Activated naive CD4-positive, alpha-beta T cell treated with anti-CD3 and anti-CD28 coated beads, Interleukin-2, amount 10 ng/mL, durations not matched to agents 7 days and 5 days (primary cell): ENCODE data around the gene LMO7.
"Not testable (repeated sequence)": the region's sequence is repeated elsewhere in the genome, so short reads cannot be mapped to it uniquely, and the experiment has no call there.

ENCODE experiments used
- CTCF ChIA-PET: fragments of 350-600 bp; sonication (Branson Sonifier 250); formaldehyde crosslinking; loops from one replicate; lab custom pipeline; 2021; ENCODE audit warnings: antibody characterized with exemption; lab: Charles Lee
- DNase-seq: peaks from one replicate; pipeline ENCODE4 v3.0.0-alpha.2; 2020
- H3K27ac Mint-ChIP-seq: one replicate; pipeline ENCODE4 v1.8.0; 2021; ENCODE audit warnings: mild to moderate bottlenecking, moderate library complexity, mixed read lengths
- H3K27me3 Mint-ChIP-seq: one replicate; pipeline ENCODE4 v1.8.0; 2021; ENCODE audit warnings: mild to moderate bottlenecking, mixed read lengths
- H3K36me3 Mint-ChIP-seq: one replicate; pipeline ENCODE4 v1.8.0; 2021; ENCODE audit warnings: mixed read lengths
- H3K4me1 Mint-ChIP-seq: one replicate; pipeline ENCODE4 v1.8.0; 2021; ENCODE audit warnings: mixed read lengths
- H3K4me3 Mint-ChIP-seq: one replicate; pipeline ENCODE4 v1.8.0; 2021; ENCODE audit warnings: mild to moderate bottlenecking, moderate library complexity, mixed read lengths
- H3K9me3 Mint-ChIP-seq: one replicate; pipeline ENCODE4 v1.8.0; 2021; ENCODE audit warnings: mixed read lengths

LMO7 gene

GRCh38 chr13:75661443-75661842 is 25.3 kb downstream of the LMO7 start:
- CTCF ChIA-PET, result interaction anchor here (1.1 kb wide), 1 partner anchor 25 kb away, joined by 3 read pairs; no protein-coding TSS in a partner anchor
- Mint-ChIP-seq H3K4me1 (no peaks in the 10 kb centered on the region), H3K9me3 (no peaks in the 10 kb centered on the region), H3K27me3 (no peaks in the 10 kb centered on the region), H3K27ac (no peak overlapping the region), H3K36me3 (no peaks in the 10 kb centered on the region), H3K4me3 (no peak overlapping the region)
- no peak for DNase-seq

DNA sequence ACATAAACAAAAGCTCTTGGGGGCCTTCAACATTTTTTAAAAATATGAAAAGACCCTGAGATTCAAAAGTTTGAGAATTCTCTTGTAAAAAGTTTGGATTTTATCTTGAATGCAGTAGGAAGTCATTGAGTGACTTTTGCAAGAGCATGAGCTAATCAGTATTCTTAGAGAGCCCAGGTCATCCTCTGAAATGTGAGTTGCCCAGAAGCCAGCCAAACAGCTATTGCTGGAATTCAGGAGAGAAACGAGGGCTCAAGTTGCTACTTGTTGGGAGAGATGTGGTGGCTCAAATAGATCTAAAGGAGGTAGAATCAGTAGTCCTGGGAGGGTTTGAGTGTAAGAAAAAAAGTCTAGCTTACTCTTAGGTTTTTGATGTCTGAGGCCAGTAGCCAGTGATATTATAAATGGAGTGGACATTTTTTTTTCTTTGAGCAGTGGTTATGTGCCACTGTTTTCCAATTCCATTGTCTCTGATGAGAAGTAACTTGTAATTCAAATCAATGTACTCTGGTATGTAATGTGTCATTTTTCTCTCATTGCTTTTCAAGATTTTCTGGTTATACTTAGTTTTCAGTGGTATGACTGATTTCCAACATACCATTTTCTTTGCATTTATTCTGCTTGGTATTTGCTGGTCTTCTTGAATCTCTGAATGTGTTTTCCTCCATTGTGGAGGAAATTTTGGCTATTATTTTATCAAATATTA is 30.7 kb downstream of the LMO7 start:
- no peak for DNase-seq
- Mint-ChIP-seq H3K36me3 (no peaks in the 10 kb centered on the region), H3K27ac (no peak overlapping the region), H3K4me1 (no peaks in the 10 kb centered on the region), H3K27me3 (no peaks in the 10 kb centered on the region), H3K4me3 (no peak overlapping the region), H3K9me3 (no peaks in the 10 kb centered on the region)
- CTCF ChIA-PET, result no interaction called here

- CTCF ChIA-PET, result interaction anchor here (1.5 kb wide), 1 partner anchor 26 kb away, joined by 4 read pairs; no protein-coding TSS in a partner anchor
- no peak overlapping the region for H3K27ac Mint-ChIP-seq
- H3K4me3 Mint-ChIP-seq, result no peak overlapping the region
- H3K36me3 Mint-ChIP-seq, result no peaks in the 10 kb centered on the region
- H3K9me3 Mint-ChIP-seq, result no peaks in the 10 kb centered on the region
- H3K4me1 Mint-ChIP-seq, result no peaks in the 10 kb centered on the region
- H3K27me3 Mint-ChIP-seq, result no peaks in the 10 kb centered on the region
- no peak for DNase-seq
These were observed 33.6 kb downstream of the LMO7 start for GRCh38 chr13:75669706-75670105.

DNA sequence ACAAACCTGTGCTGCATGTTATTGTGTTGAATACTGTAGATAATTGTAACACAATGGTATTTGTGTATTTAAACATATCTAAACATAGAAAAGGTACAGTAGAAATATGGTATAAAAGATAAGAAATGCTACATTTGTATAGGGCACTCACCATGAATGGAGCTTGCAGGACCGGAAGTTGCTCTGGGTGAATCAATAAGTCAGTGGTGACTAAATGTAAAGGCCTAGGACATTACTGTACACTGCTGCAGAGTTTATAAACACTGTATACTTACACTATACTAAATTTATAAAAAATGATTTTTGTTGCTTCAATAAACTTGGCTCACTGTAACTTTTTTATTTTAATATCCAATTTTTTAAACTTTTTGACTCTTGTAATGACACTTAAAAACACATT is 34.4 kb downstream of the LMO7 start:
- no peaks in the 10 kb centered on the region for H3K4me1 Mint-ChIP-seq
- no peak for DNase-seq
- CTCF ChIA-PET, result interaction anchor here (1.5 kb wide), 1 partner anchor 25 kb away, joined by 4 read pairs; no protein-coding TSS in a partner anchor
- H3K9me3 Mint-ChIP-seq, result no peaks in the 10 kb centered on the region
- H3K27me3 Mint-ChIP-seq, result no peaks in the 10 kb centered on the region
- H3K4me3 Mint-ChIP-seq, result no peak overlapping the region
- H3K36me3 Mint-ChIP-seq, result no peaks in the 10 kb centered on the region
- no peak overlapping the region for H3K27ac Mint-ChIP-seq

GRCh38 chr13:75675421-75675820 is 39.3 kb downstream of the LMO7 start:
- Mint-ChIP-seq H3K4me3 (no peak overlapping the region), H3K4me1 (no peaks in the 10 kb centered on the region), H3K27ac (no peak overlapping the region), H3K27me3 (no peaks in the 10 kb centered on the region), H3K9me3 (no peaks in the 10 kb centered on the region), H3K36me3 (no peaks in the 10 kb centered on the region)
- DNase-seq, result no peak
- CTCF ChIA-PET, result interaction anchor here (1.1 to 4.7 kb wide), 3 partner anchors 20 to 1227 kb away, joined by 4 to 23 read pairs (median 4); no protein-coding TSS in a partner anchor

DNA sequence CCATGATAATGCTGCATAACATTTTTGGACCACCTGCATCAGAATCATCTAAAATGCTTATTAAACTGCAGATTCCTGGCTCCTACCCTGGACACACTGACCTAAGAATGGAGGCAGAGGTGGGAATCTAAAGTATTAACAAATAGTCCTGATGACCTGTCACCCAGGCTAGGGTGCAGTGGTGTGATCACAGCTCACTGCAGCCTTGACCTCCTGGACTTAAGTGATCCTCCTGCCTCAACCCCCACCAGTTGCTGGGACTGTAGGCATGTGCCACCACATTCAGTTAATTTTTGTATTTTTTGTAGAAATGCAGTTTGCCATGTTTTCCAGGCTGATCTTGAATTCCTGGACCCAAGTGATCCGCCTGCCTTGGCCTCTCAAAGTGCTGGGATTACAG is 43.3 kb downstream of the LMO7 start:
- Mint-ChIP-seq H3K36me3 (no peaks in the 10 kb centered on the region), H3K4me1 (no peaks in the 10 kb centered on the region), H3K27me3 (no peaks in the 10 kb centered on the region), H3K4me3 (no peak overlapping the region), H3K9me3 (no peaks in the 10 kb centered on the region), H3K27ac (no peak overlapping the region)
- no peak for DNase-seq
- CTCF ChIA-PET, result interaction anchor here (1.6 kb wide), 1 partner anchor 13 kb away, joined by 3 read pairs; no protein-coding TSS in a partner anchor

- DNase-seq, H3K4me3 Mint-ChIP-seq, H3K9me3 Mint-ChIP-seq, H3K36me3 Mint-ChIP-seq, CTCF ChIA-PET, H3K4me1 Mint-ChIP-seq, H3K27ac Mint-ChIP-seq, H3K27me3 Mint-ChIP-seq: not testable (repeated sequence)
These were observed 44.1 kb downstream of the LMO7 start for GRCh38 chr13:75680251-75680650.

DNA sequence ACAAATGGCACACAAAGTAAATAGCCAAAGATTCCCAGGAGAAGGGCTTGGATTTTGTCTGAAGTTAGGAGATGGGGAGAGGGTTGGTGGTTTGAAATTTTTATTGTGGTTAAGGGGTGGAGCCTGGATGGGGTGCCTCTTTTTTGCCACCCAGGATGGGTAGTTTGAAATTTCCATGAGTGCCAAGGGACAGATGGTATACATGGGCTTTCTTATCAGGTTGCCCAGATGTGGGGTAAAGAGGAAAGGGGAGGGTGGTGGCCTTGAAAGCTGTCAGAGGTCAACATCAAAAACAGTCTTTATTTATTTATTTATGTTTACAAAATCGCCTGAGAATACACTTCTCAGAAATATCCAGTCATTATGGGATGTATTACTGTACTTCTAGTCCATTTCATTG is 46.2 kb downstream of the LMO7 start:
- no peak for DNase-seq
- CTCF ChIA-PET, result interaction anchor here (0.6 to 4.4 kb wide), 2 partner anchors 13 to 53 kb away, joined by 3 to 16 read pairs; no protein-coding TSS in a partner anchor
- H3K36me3 Mint-ChIP-seq, result no peaks in the 10 kb centered on the region
- no peaks in the 10 kb centered on the region for H3K27me3 Mint-ChIP-seq
- no peak overlapping the region for H3K27ac Mint-ChIP-seq
- no peak overlapping the region for H3K4me3 Mint-ChIP-seq
- no peaks in the 10 kb centered on the region for H3K4me1 Mint-ChIP-seq
- H3K9me3 Mint-ChIP-seq, result no peaks in the 10 kb centered on the region

DNA sequence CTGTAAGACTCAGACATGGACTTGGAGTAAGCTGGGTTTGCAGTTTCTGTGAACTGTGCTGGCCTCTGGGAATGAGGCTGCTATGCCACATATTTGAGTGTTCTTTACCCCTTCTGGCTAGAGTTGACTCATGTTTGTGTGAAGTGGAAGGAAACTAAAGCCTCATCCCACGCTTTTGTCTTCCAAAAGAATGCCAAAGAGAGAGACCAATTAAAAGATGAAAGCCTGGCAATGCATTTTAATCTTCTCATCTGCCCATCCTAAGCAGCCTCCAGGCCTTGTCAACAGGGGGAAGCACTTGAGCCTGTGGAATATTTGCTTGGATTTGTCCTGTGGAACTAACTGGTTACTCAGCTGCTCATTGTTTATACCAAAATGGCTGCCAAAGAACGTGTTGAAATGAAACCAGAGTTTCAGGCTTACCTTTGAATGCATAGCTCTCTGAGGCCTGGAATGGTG is 49.1 kb downstream of the LMO7 start:
- H3K4me1 Mint-ChIP-seq, result no peaks in the 10 kb centered on the region
- no peak overlapping the region for H3K27ac Mint-ChIP-seq
- no peak for DNase-seq
- no peaks in the 10 kb centered on the region for H3K27me3 Mint-ChIP-seq
- H3K4me3 Mint-ChIP-seq, result no peak overlapping the region
- CTCF ChIA-PET, result interaction anchor here (4.4 kb wide), 1 partner anchor 10 kb away, joined by 16 read pairs; no protein-coding TSS in a partner anchor
- no peaks in the 10 kb centered on the region for H3K9me3 Mint-ChIP-seq
- no peaks in the 10 kb centered on the region for H3K36me3 Mint-ChIP-seq

GRCh38 chr13:75687150-75687763 is 51.1 kb downstream of the LMO7 start:
- CTCF ChIA-PET, result interaction anchor here (0.7 to 2.3 kb wide), 6 partner anchors 10 to 186 kb away, joined by 3 to 9 read pairs (median 3); no protein-coding TSS in a partner anchor
- H3K4me1 Mint-ChIP-seq, result no peaks in the 10 kb centered on the region
- no peak for DNase-seq
- no peaks in the 10 kb centered on the region for H3K9me3 Mint-ChIP-seq
- no peaks in the 10 kb centered on the region for H3K27me3 Mint-ChIP-seq
- H3K36me3 Mint-ChIP-seq, result no peaks in the 10 kb centered on the region
- H3K27ac Mint-ChIP-seq, result no peak overlapping the region
- H3K4me3 Mint-ChIP-seq, result no peak overlapping the region

DNA sequence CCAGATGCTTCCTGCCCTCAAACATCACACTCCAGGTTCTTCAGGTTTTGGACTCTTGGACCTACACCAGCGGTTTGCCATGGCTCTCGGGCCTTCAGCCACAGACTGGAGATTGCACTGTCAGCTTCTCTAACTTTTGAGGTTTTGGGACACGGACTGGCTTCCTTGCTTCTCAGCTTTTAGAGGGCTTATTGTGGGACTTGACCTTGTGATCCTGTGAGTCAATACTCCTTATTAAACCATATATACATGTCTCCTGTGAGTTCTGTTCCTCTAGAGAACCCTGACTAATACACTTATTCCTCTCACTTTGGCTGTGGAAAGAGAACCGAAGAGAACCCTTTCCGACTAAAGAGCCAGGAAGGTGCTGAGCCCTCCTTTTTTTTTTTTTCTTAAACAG is 53.6 kb downstream of the LMO7 start:
- H3K4me1 Mint-ChIP-seq, result no peaks in the 10 kb centered on the region
- no peak overlapping the region for H3K27ac Mint-ChIP-seq
- no peak for DNase-seq
- H3K4me3 Mint-ChIP-seq, result no peak overlapping the region
- H3K27me3 Mint-ChIP-seq, result no peaks in the 10 kb centered on the region
- CTCF ChIA-PET, result interaction anchor here (1.0 to 1.1 kb wide), 3 partner anchors 71 to 188 kb away, joined by 3 read pairs; no protein-coding TSS in a partner anchor
- H3K36me3 Mint-ChIP-seq, result no peaks in the 10 kb centered on the region
- no peaks in the 10 kb centered on the region for H3K9me3 Mint-ChIP-seq

DNA sequence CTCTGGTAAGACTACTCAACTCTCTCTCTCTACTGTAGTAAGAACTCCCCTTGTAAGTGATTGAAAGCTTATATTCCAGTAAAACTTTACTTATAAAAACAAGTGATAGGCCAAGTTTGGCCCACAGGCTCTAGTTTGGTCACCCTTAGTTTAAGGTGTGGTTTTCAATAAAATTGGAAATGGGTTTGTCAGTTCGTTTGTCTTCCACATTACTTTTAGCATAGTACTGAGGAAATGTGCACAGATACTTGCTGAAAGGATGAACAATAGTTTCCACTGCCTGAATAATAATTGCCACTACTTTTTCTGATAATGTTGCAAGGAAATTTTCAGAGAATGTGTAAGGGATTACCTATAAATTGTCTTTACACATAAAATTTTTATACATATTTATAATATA is 54.5 kb downstream of the LMO7 start:
- CTCF ChIA-PET, result interaction anchor here (1.0 to 2.1 kb wide), 3 partner anchors 110 to 187 kb away, joined by 3 to 7 read pairs (median 3); no protein-coding TSS in a partner anchor
- no peaks in the 10 kb centered on the region for H3K36me3 Mint-ChIP-seq

DNA sequence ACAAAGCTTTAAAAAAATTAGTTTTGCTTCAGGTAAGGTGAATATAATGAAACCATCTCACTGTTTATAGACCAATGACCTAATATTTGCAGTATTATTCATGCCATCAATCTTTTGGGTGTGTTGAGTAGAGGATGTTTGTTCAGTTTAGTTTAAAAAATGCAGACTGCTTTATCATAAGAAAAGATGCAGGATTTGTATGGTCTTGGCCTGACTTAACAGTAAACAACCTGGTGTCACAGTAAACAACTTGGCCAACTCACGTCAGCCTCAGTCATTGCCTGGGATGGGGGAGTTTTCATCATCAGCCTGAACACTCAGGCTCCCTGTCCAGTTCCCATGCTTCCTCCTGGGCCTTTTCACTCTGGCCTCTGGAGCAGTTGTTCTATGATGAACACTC is 55.1 kb downstream of the LMO7 start:
- DNase-seq, result no peak
- CTCF ChIA-PET, result interaction anchor here (2.1 kb wide), 1 partner anchor 179 kb away, joined by 7 read pairs; no protein-coding TSS in a partner anchor
- Mint-ChIP-seq H3K4me1 (no peaks in the 10 kb centered on the region), H3K9me3 (no peaks in the 10 kb centered on the region), H3K27ac (no peak overlapping the region), H3K36me3 (no peaks in the 10 kb centered on the region), H3K27me3 (no peaks in the 10 kb centered on the region), H3K4me3 (no peak overlapping the region)

More for the DNA sequence above, 54.5 kb downstream of the LMO7 start:
- no peak overlapping the region for H3K27ac Mint-ChIP-seq
- no peaks in the 10 kb centered on the region for H3K4me1 Mint-ChIP-seq
- no peaks in the 10 kb centered on the region for H3K27me3 Mint-ChIP-seq
- no peak for DNase-seq
- no peaks in the 10 kb centered on the region for H3K9me3 Mint-ChIP-seq
- H3K4me3 Mint-ChIP-seq, result no peak overlapping the region

- Mint-ChIP-seq H3K9me3 (no peaks in the 10 kb centered on the region), H3K27me3 (no peaks in the 10 kb centered on the region), H3K36me3 (no peaks in the 10 kb centered on the region), H3K4me1 (no peaks in the 10 kb centered on the region), H3K4me3 (no peak overlapping the region), H3K27ac (no peak overlapping the region)
- CTCF ChIA-PET, result interaction anchor here (1.0 to 1.7 kb wide), 7 partner anchors 15 to 1211 kb away, joined by 3 to 5 read pairs (median 4); partner anchors contain the start of gene TBC1D4
- DNase-seq, result no peak
These were observed 57.1 kb downstream of the LMO7 start for GRCh38 chr13:75693227-75693626.
